HEK293 (cell line): Measurements from ENCODE around the gene DCAF5.

ENCODE experiments used
- CTCF ChIA-PET: fragments of 350-600 bp; formaldehyde crosslinking; extraction: SDS; loops from one replicate; lab custom pipeline; 2021; ENCODE audit warnings: antibody characterized with exemption; lab: Yijun Ruan, JAX
- POLR2A ChIA-PET: fragments of 300-600 bp; formaldehyde crosslinking; extraction: SDS; loops from one replicate; lab custom pipeline; 2020; ENCODE audit warnings: antibody characterized with exemption, inconsistent platforms; lab: Yijun Ruan, JAX
- H3K27ac ChIP-seq: fragments of 200-500 bp; sonication (Bioruptor generic); 2 replicates; pipeline ENCODE4 v1.5.1; 2014; ENCODE audit warnings: low read depth, low read length, control low read depth, inconsistent platforms; ENCODE audit errors: extremely low read depth
- H3K36me3 ChIP-seq, 2 experiments: fragments of 200-500 bp in 1 of 2; sonication (Bioruptor generic) in 1 of 2; 1 replicate in 1 of 2; 2 replicates in 1 of 2; pipeline ENCODE4 v1.5.1; 2014 to 2017; ENCODE audit warnings: inconsistent platforms in 2 of 2, low read length in 2 of 2; ENCODE audit not compliant: control insufficient read depth in 2 of 2, insufficient read depth in 1 of 2
- H3K4me1 ChIP-seq: fragments of 200-500 bp; sonication (Bioruptor generic); 2 replicates; pipeline ENCODE4 v1.5.1; 2014; ENCODE audit warnings: mild to moderate bottlenecking, low read length, inconsistent platforms; ENCODE audit not compliant: control insufficient read depth, insufficient read depth
- H3K4me3 ChIP-seq: 2 replicates; pipeline ENCODE4 v1.5.1; 2011; ENCODE audit warnings: low read depth, mild to moderate bottlenecking, control low read depth, low read length, moderate library complexity
- H3K9me3 ChIP-seq: fragments of 200-500 bp; sonication (Bioruptor generic); 2 replicates; pipeline ENCODE4 v1.5.1; 2014; ENCODE audit warnings: low read depth, low read length, inconsistent platforms; ENCODE audit not compliant: control insufficient read depth, insufficient read depth
- ATF2 ChIP-seq: fragments of 450-650 bp; formaldehyde crosslinking; IDR thresholded peaks from 2 replicates; pipeline ENCODE4 v1.5.1; 2016; ENCODE audit warnings: missing biosample characterization, missing genetic modification characterization, low read depth
- GLIS1 ChIP-seq: fragments of 450-650 bp; formaldehyde crosslinking; IDR thresholded peaks from 2 replicates; pipeline ENCODE4 v1.5.1; 2016; ENCODE audit warnings: missing biosample characterization, missing genetic modification characterization
- KLF10 ChIP-seq: fragments of 450-650 bp; IDR thresholded peaks from 2 replicates; pipeline ENCODE4 v1.5.1; 2018; ENCODE audit warnings: missing biosample characterization, mild to moderate bottlenecking, missing genetic modification characterization
- MEIS1 ChIP-seq: sonication (generic); formaldehyde crosslinking; IDR thresholded peaks from 2 replicates; pipeline ENCODE4 v1.8.1; 2022; ENCODE audit warnings: missing genetic modification reagents, mild to moderate bottlenecking, borderline replicate concordance
- SCRT2 ChIP-seq: fragments of 450-650 bp; formaldehyde crosslinking; IDR thresholded peaks from 2 replicates; pipeline ENCODE4 v1.5.1; 2016; ENCODE audit warnings: missing biosample characterization, missing genetic modification characterization
- SP2 ChIP-seq: fragments of 450-650 bp; formaldehyde crosslinking; IDR thresholded peaks from 2 replicates; pipeline ENCODE4 v1.5.1; 2016; ENCODE audit warnings: missing biosample characterization, missing genetic modification characterization
- SP7 ChIP-seq: fragments of 450-650 bp; formaldehyde crosslinking; IDR thresholded peaks from 2 replicates; pipeline ENCODE4 v1.5.1; 2016; ENCODE audit warnings: missing biosample characterization, missing genetic modification characterization
- TCF7L2 ChIP-seq: IDR thresholded peaks from 2 replicates; pipeline ENCODE4 v1.6.1; 2011; ENCODE audit warnings: low read depth, mild to moderate bottlenecking, inconsistent platforms, low read length, moderate library complexity, borderline replicate concordance
- TSHZ1 ChIP-seq: fragments of 450-650 bp; formaldehyde crosslinking; IDR thresholded peaks from 2 replicates; pipeline ENCODE4 v1.5.1; 2016; ENCODE audit warnings: missing biosample characterization, missing genetic modification characterization, borderline replicate concordance
- ZBTB17 ChIP-seq: fragments of 450-650 bp; formaldehyde crosslinking; IDR thresholded peaks from 2 replicates; pipeline ENCODE4 v1.5.1; 2016; ENCODE audit warnings: missing biosample characterization, missing genetic modification characterization
- ZFHX2 ChIP-seq: fragments of 450-650 bp; formaldehyde crosslinking; conservative IDR thresholded peaks from 2 replicates; pipeline ENCODE4 v1.5.1; 2016; ENCODE audit warnings: missing biosample characterization, missing genetic modification characterization
- ZNF140 ChIP-seq: fragments of 450-650 bp; formaldehyde crosslinking; IDR thresholded peaks from 2 replicates; pipeline ENCODE4 v1.5.1; 2016; ENCODE audit warnings: missing biosample characterization, missing genetic modification characterization
- ZNF148 ChIP-seq: fragments of 450-650 bp; formaldehyde crosslinking; IDR thresholded peaks from 2 replicates; pipeline ENCODE4 v1.5.0; 2017; ENCODE audit warnings: missing biosample characterization, missing genetic modification characterization, borderline replicate concordance
- ZNF155 ChIP-seq: fragments of 450-650 bp; formaldehyde crosslinking; IDR thresholded peaks from 2 replicates; pipeline ENCODE4 v1.5.1; 2016; ENCODE audit warnings: missing biosample characterization, missing genetic modification characterization
- ZNF19 ChIP-seq: fragments of 450-650 bp; formaldehyde crosslinking; IDR thresholded peaks from 2 replicates; pipeline ENCODE4; 2016; ENCODE audit warnings: missing biosample characterization, missing genetic modification characterization, low read depth
- ZNF311 ChIP-seq: fragments of 450-650 bp; formaldehyde crosslinking; IDR thresholded peaks from 2 replicates; pipeline ENCODE4 v1.5.1; 2017; ENCODE audit warnings: missing biosample characterization, missing genetic modification characterization, borderline replicate concordance
- ZNF354C ChIP-seq: fragments of 450-650 bp; formaldehyde crosslinking; IDR thresholded peaks from 2 replicates; pipeline ENCODE4 v1.5.1; 2016; ENCODE audit warnings: missing biosample characterization, missing genetic modification characterization, low read depth, borderline replicate concordance
- ZNF473 ChIP-seq: fragments of 450-650 bp; formaldehyde crosslinking; IDR thresholded peaks from 2 replicates; pipeline ENCODE4 v1.5.1; 2017; ENCODE audit warnings: missing biosample characterization, missing genetic modification characterization
- ZNF549 ChIP-seq: fragments of 450-650 bp; IDR thresholded peaks from 2 replicates; pipeline ENCODE4 v1.5.1; 2018; ENCODE audit warnings: missing biosample characterization, missing genetic modification characterization, mild to moderate bottlenecking, inconsistent platforms, moderate library complexity
- ZNF600 ChIP-seq: fragments of 450-650 bp; formaldehyde crosslinking; IDR thresholded peaks from 2 replicates; pipeline ENCODE4 v1.5.1; 2016; ENCODE audit warnings: missing biosample characterization, missing genetic modification characterization
- ZNF654 ChIP-seq: fragments of 450-650 bp; formaldehyde crosslinking; IDR thresholded peaks from 2 replicates; pipeline ENCODE4 v1.5.1; 2016; ENCODE audit warnings: low read depth, missing biosample characterization, missing genetic modification characterization
- ZNF677 ChIP-seq: fragments of 450-650 bp; IDR thresholded peaks from 2 replicates; pipeline ENCODE4 v1.5.0; 2018; ENCODE audit warnings: missing biosample characterization, mild to moderate bottlenecking, missing genetic modification characterization, moderate library complexity

DCAF5 gene

GRCh38 chr14:69059658-69060623 is 93.0 kb downstream of the DCAF5 start (continued):
- TF ChIP-seq TSHZ1 (tag by site-specific recombination), result no peak
- no peak for TF ChIP-seq ZNF473 (tag by site-specific recombination)
- no peak for TF ChIP-seq SP2
- TF ChIP-seq ZNF148 (tag by site-specific recombination), result no peak
- no peak for TF ChIP-seq SCRT2 (tag by site-specific recombination)
- no peak for TF ChIP-seq ZNF311 (tag by site-specific recombination)
- no peak for TF ChIP-seq TCF7L2
- TF ChIP-seq ZNF140 (tag by site-specific recombination), result no peak
- TF ChIP-seq ZNF354C (tag by site-specific recombination), result no peak
- TF ChIP-seq ZNF155, result no peak
- peak; percentile 86 for TF ChIP-seq ATF2 (tag by site-specific recombination)

- POLR2A ChIA-PET, result interaction anchor here (1.2 to 1.9 kb wide), 2 partner anchors 18 to 107 kb away, joined by 3 to 4 read pairs; no protein-coding TSS in a partner anchor
- TF ChIP-seq MEIS1 (CRISPR knock-in tag) (no peak), ZNF600 (tag by site-specific recombination) (peak; percentile 53; the same call in 1 of the 2 replicates), ZNF654 (tag by site-specific recombination) (peak; percentile 15; the same call in 1 of the 2 replicates), SP7 (tag by site-specific recombination) (no peak), ZNF19 (no peak), GLIS1 (no peak), ZBTB17 (tag by site-specific recombination) (peak; percentile 69), ZFHX2 (tag by site-specific recombination) (no peak), ZNF549 (no peak), KLF10 (tag by site-specific recombination) (no peak), ZNF677 (tag by site-specific recombination) (peak; percentile 83)
- TF ChIP-seq, all 188 proteins: peak for 4
- CTCF ChIA-PET, result interaction anchor here (0.6 to 1.3 kb wide), 5 partner anchors 14 to 156 kb away, joined by 3 to 5 read pairs (median 3); no protein-coding TSS in a partner anchor
Measured at GRCh38 chr14:69055999-69056788, 96.7 kb downstream of the DCAF5 start.

More at GRCh38 chr14:69055999-69056788, 96.7 kb downstream of the DCAF5 start:
- peaks cover 21 to 56% of the 10 kb centered on the region in 2 experiments for H3K36me3 ChIP-seq
- H3K4me3 ChIP-seq, result no peak overlapping the region
- no peaks in the 10 kb centered on the region for H3K9me3 ChIP-seq
- H3K27ac ChIP-seq, result no peak overlapping the region
- 0 out of 2 replicates have a peak, but pooled peaks cover 3% of the 10 kb centered on the region for H3K4me1 ChIP-seq
